ENCODE measurements around the gene ANKRD36C.
"Not testable (repeated sequence)": the region's sequence is repeated elsewhere in the genome, so short reads cannot be mapped to it uniquely, and the experiment has no call there.

ANKRD36C gene

GRCh38 chr2:96006248-96006647 lies 14.6 kb upstream of the ANKRD36C start:
- not testable (repeated sequence) for DNase-seq

- peak; percentile 26 to 50 (median 47) for DNase-seq
Observed at GRCh38 chr2:95992520-95993272, 1.1 kb upstream of the ANKRD36C start.

- not testable (repeated sequence) for DNase-seq
Observed at GRCh38 chr2:95992102-95992501, 478 bp upstream of the ANKRD36C start.

GRCh38 chr2:95990884-95991283 lies 740 bp downstream of the ANKRD36C start:
- not testable (repeated sequence) for DNase-seq

- not testable (repeated sequence) for DNase-seq
Observed at GRCh38 chr2:95951662-95952061, 40.0 kb downstream of the ANKRD36C start.

- peak in 1 of 3 donors; percentile 22 for DNase-seq
Observed at GRCh38 chr2:95948039-95948438, 43.6 kb downstream of the ANKRD36C start.

GRCh38 chr2:95939947-95940346 lies 51.7 kb downstream of the ANKRD36C start:
- DNase-seq, result not testable (repeated sequence)

- DNase-seq, result peak in 2 of 3 donors; percentile 3 to 23
Observed at GRCh38 chr2:95930740-95931139, 60.9 kb downstream of the ANKRD36C start.

- not testable (repeated sequence) for DNase-seq
Observed at GRCh38 chr2:95917007-95917406, 74.6 kb downstream of the ANKRD36C start.

- not testable (repeated sequence) for DNase-seq
Observed at GRCh38 chr2:95915131-95915530, 76.5 kb downstream of the ANKRD36C start.

GRCh38 chr2:95911431-95911830 lies 80.2 kb downstream of the ANKRD36C start:
- DNase-seq, result not testable (repeated sequence)

GRCh38 chr2:95894443-95894842 lies 97.2 kb downstream of the ANKRD36C start:
- not testable (repeated sequence) for DNase-seq

- DNase-seq, result not testable (repeated sequence)
Observed at GRCh38 chr2:95867929-95868328, 123.7 kb downstream of the ANKRD36C start.

GRCh38 chr2:95867047-95867677 lies 124.5 kb downstream of the ANKRD36C start:
- DNase-seq, result not testable (repeated sequence)

GRCh38 chr2:95862121-95862520 lies 129.5 kb downstream of the ANKRD36C start:
- DNase-seq, result not testable (repeated sequence)

- no peak for DNase-seq
Observed at GRCh38 chr2:95836151-95836550, 155.5 kb downstream of the ANKRD36C start.

- not testable (repeated sequence) for DNase-seq
Observed at GRCh38 chr2:95834077-95835013, 157.3 kb downstream of the ANKRD36C start.

GRCh38 chr2:95824218-95824617 lies 167.4 kb downstream of the ANKRD36C start:
- not testable (repeated sequence) for DNase-seq

- not testable (repeated sequence) for DNase-seq
Observed at GRCh38 chr2:95817521-95817920, 174.1 kb downstream of the ANKRD36C start.

GRCh38 chr2:95813311-95813710 lies 178.3 kb downstream of the ANKRD36C start:
- DNase-seq, result not testable (repeated sequence)

- DNase-seq, result no peak
Observed at GRCh38 chr2:95799892-95800291, 191.7 kb downstream of the ANKRD36C start.

GRCh38 chr2:95799147-95799889 lies 192.3 kb downstream of the ANKRD36C start:
- not testable (repeated sequence) for DNase-seq
